ENCODE measurements around the gene CLIP1. TPM values are rescaled to one million over a fixed set of nuclear protein-coding genes. Genes with fewer than 3 reads are reported as not detected.
"Not testable (repeated sequence)": the region's sequence is repeated elsewhere in the genome, so short reads cannot be mapped to it uniquely, and the experiment has no call there.

Gene CLIP1
- polyA plus RNA-seq, 1 donor (not counting 4 experiments of a cell fraction or from before 2014, with no cell fraction given) = 54.0 TPM

- not testable (repeated sequence) for FAIRE-seq
Observed at GRCh38 chr12:122356991-122357390, 65.5 kb downstream of the CLIP1 start.

GRCh38 chr12:122356192-122356635 is 66.3 kb downstream of the CLIP1 start:
- no peaks in the 10 kb centered on the region for H3K79me2 ChIP-seq (ENCODE audit: control insufficient read depth, insufficient read depth, low read length)
- H3K4me1 ChIP-seq (ENCODE audit: control insufficient read depth, extremely low read depth, insufficient read depth, low read length) = no peaks in the 10 kb centered on the region
- no peaks in the 10 kb centered on the region for H4K20me1 ChIP-seq (ENCODE audit: control insufficient read depth, extremely low read depth, insufficient read depth, low read length)
- no peak for FAIRE-seq
- no peak overlapping the region for H3K4me2 ChIP-seq (ENCODE audit: control insufficient read depth, extremely low read depth, insufficient read depth, low read depth, low read length)
- H3K4me3 ChIP-seq (ENCODE audit: control insufficient read depth in 2 of 3, extremely low read depth in 1 of 3, insufficient read depth in 2 of 3, low read depth in 1 of 3, low read length in 3 of 3) = no peak overlapping the region
- H3K9me1 ChIP-seq (ENCODE audit: control insufficient read depth, extremely low read depth, insufficient read depth, low read length) = no peaks in the 10 kb centered on the region
- no peak overlapping the region for H3K9ac ChIP-seq (ENCODE audit: control insufficient read depth, extremely low read depth, insufficient read depth, low read length)
- H3K36me3 ChIP-seq (ENCODE audit: control insufficient read depth in 2 of 2, extremely low read depth in 1 of 2, insufficient read depth in 2 of 2, low read length in 2 of 2) = peaks cover 21 to 35% of the 10 kb centered on the region in 2 experiments
- DNase-seq (ENCODE audit: low read depth, low spot score) = peak; percentile 13
- TF ChIP-seq EZH2 (IDR thresholded peaks at IDR 0.05; ENCODE audit: low read length) (no peak), CTCF (optimal IDR thresholded peaks at IDR 0.05 in 1 of 3, IDR thresholded peaks at IDR 0.05 in 1 of 3, conservative IDR thresholded peaks at IDR 0.05 in 1 of 3; ENCODE audit: extremely low read depth in 1 of 3, insufficient read depth in 2 of 3, low read length in 3 of 3) (peak; percentile 55 to 84 (median 58))
- dilution Hi-C loops (cut with MboI; ENCODE audit: extremely low pct_ligation_motif_present, low sequenced_read_pairs) = no loop called here
- no peak overlapping the region for H3K27ac ChIP-seq (ENCODE audit: control insufficient read depth, insufficient read depth, low read length)
- no peaks in the 10 kb centered on the region for H3K9me3 ChIP-seq (ENCODE audit: control insufficient read depth, low read depth, low read length)
- no peak overlapping the region for H2AFZ ChIP-seq (ENCODE audit: control insufficient read depth, low read length)
- H3K27me3 ChIP-seq (ENCODE audit: control insufficient read depth, extremely low read depth, insufficient read depth, low read length) = no peaks in the 10 kb centered on the region

More at GRCh38 chr12:122356991-122357390, 65.5 kb downstream of the CLIP1 start:
- H3K27ac ChIP-seq (ENCODE audit: control insufficient read depth, insufficient read depth, low read length); H4K20me1 ChIP-seq (ENCODE audit: control insufficient read depth, extremely low read depth, insufficient read depth, low read length); H3K79me2 ChIP-seq (ENCODE audit: control insufficient read depth, insufficient read depth, low read length); H3K4me2 ChIP-seq (ENCODE audit: control insufficient read depth, extremely low read depth, insufficient read depth, low read depth, low read length); H3K9ac ChIP-seq (ENCODE audit: control insufficient read depth, extremely low read depth, insufficient read depth, low read length); H3K9me1 ChIP-seq (ENCODE audit: control insufficient read depth, extremely low read depth, insufficient read depth, low read length); H3K9me3 ChIP-seq (ENCODE audit: control insufficient read depth, low read depth, low read length); H2AFZ ChIP-seq (ENCODE audit: control insufficient read depth, low read length); H3K4me3 ChIP-seq (ENCODE audit: control insufficient read depth in 2 of 3, extremely low read depth in 1 of 3, insufficient read depth in 2 of 3, low read depth in 1 of 3, low read length in 3 of 3); H3K27me3 ChIP-seq (ENCODE audit: control insufficient read depth, extremely low read depth, insufficient read depth, low read length); H3K4me1 ChIP-seq (ENCODE audit: control insufficient read depth, extremely low read depth, insufficient read depth, low read length); dilution Hi-C loops (cut with MboI; ENCODE audit: extremely low pct_ligation_motif_present, low sequenced_read_pairs); DNase-seq (ENCODE audit: low read depth, low spot score): not testable (repeated sequence)
- peaks cover 25 to 39% of the 10 kb centered on the region in 2 experiments for H3K36me3 ChIP-seq (ENCODE audit: control insufficient read depth in 2 of 2, extremely low read depth in 1 of 2, insufficient read depth in 2 of 2, low read length in 2 of 2)

- H3K4me3 ChIP-seq (ENCODE audit: control insufficient read depth in 2 of 3, extremely low read depth in 1 of 3, insufficient read depth in 2 of 3, low read depth in 1 of 3, low read length in 3 of 3) = no peak overlapping the region
- TF ChIP-seq EZH2 (IDR thresholded peaks at IDR 0.05; ENCODE audit: low read length) = no peak
- no peak for TF ChIP-seq CTCF (optimal IDR thresholded peaks at IDR 0.05 in 1 of 3, IDR thresholded peaks at IDR 0.05 in 1 of 3, conservative IDR thresholded peaks at IDR 0.05 in 1 of 3; ENCODE audit: extremely low read depth in 1 of 3, insufficient read depth in 2 of 3, low read length in 3 of 3)
- H3K27me3 ChIP-seq (ENCODE audit: control insufficient read depth, extremely low read depth, insufficient read depth, low read length) = no peaks in the 10 kb centered on the region
- no peaks in the 10 kb centered on the region for H3K79me2 ChIP-seq (ENCODE audit: control insufficient read depth, insufficient read depth, low read length)
- no peaks in the 10 kb centered on the region for H3K9me3 ChIP-seq (ENCODE audit: control insufficient read depth, low read depth, low read length)
- DNase-seq (ENCODE audit: low read depth, low spot score) = no peak
- dilution Hi-C loops (cut with MboI; ENCODE audit: extremely low pct_ligation_motif_present, low sequenced_read_pairs) = no loop called here
- no peak overlapping the region for H3K27ac ChIP-seq (ENCODE audit: control insufficient read depth, insufficient read depth, low read length)
- H3K4me1 ChIP-seq (ENCODE audit: control insufficient read depth, extremely low read depth, insufficient read depth, low read length) = no peaks in the 10 kb centered on the region
- H3K9ac ChIP-seq (ENCODE audit: control insufficient read depth, extremely low read depth, insufficient read depth, low read length) = no peak overlapping the region
- no peak overlapping the region for H2AFZ ChIP-seq (ENCODE audit: control insufficient read depth, low read length)
- H4K20me1 ChIP-seq (ENCODE audit: control insufficient read depth, extremely low read depth, insufficient read depth, low read length) = no peaks in the 10 kb centered on the region
- FAIRE-seq = no peak
- H3K36me3 ChIP-seq (ENCODE audit: control insufficient read depth in 2 of 2, extremely low read depth in 1 of 2, insufficient read depth in 2 of 2, low read length in 2 of 2) = peaks cover 23 to 30% of the 10 kb centered on the region in 2 experiments
- no peaks in the 10 kb centered on the region for H3K9me1 ChIP-seq (ENCODE audit: control insufficient read depth, extremely low read depth, insufficient read depth, low read length)
- H3K4me2 ChIP-seq (ENCODE audit: control insufficient read depth, extremely low read depth, insufficient read depth, low read depth, low read length) = no peak overlapping the region
Observed at GRCh38 chr12:122355706-122356105, 66.8 kb downstream of the CLIP1 start.
